Measurements from ENCODE around the gene HOXA4. TPM values are rescaled to one million over a fixed set of nuclear protein-coding genes. Genes with fewer than 3 reads are reported as not detected.

The HOXA4 gene
- total RNA-seq, 2 donors from 2014 or later: 0.78 to 1.6 TPM

- Histone ChIP-seq H3K36me3 (replicated peaks in 1 of 2; ENCODE audit: insufficient read depth in 1 of 2, low read depth in 2 of 2) (no peaks in the 10 kb centered on the region), H3K4me3 (no peak overlapping the region), H3K4me1 (peaks cover 27% of the 10 kb centered on the region), H3K27ac (peak overlapping the region in 3 of 4 donors; percentile 18 to 33 (median 31)), H3K9me3 (no peaks in the 10 kb centered on the region), H3K27me3 (peaks cover 9 to 71% of the 10 kb centered on the region in 2 donors)
- DNase-seq: peak in 1 of 4 donors; percentile 13
- intact Hi-C loops (cut with DNase I): no loop called here
- no peak for ATAC-seq
- TF ChIP-seq, protein P1, sequence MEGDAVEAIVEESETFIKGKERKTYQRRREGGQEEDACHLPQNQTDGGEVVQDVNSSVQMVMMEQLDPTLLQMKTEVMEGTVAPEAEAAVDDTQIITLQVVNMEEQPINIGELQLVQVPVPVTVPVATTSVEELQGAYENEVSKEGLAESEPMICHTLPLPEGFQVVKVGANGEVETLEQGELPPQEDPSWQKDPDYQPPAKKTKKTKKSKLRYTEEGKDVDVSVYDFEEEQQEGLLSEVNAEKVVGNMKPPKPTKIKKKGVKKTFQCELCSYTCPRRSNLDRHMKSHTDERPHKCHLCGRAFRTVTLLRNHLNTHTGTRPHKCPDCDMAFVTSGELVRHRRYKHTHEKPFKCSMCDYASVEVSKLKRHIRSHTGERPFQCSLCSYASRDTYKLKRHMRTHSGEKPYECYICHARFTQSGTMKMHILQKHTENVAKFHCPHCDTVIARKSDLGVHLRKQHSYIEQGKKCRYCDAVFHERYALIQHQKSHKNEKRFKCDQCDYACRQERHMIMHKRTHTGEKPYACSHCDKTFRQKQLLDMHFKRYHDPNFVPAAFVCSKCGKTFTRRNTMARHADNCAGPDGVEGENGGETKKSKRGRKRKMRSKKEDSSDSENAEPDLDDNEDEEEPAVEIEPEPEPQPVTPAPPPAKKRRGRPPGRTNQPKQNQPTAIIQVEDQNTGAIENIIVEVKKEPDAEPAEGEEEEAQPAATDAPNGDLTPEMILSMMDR (IDR thresholded peaks at IDR 0.05): no peak
- TF ChIP-seq POLR2A (IDR thresholded peaks at IDR 0.05): no peak
- 10 to 11% methylated on average over 31 to 38 of the region's 38 CpGs for WGBS, 2 donors
Measured at GRCh38 chr7:27098578-27099451, 31.7 kb downstream of the HOXA4 start.

- peak overlapping the region in 3 of 4 donors; percentile 18 to 33 (median 31) for H3K27ac ChIP-seq
- no peaks in the 10 kb centered on the region for H3K36me3 ChIP-seq (replicated peaks in 1 of 2; ENCODE audit: insufficient read depth in 1 of 2, low read depth in 2 of 2)
- DNase-seq: no peak
- no peaks in the 10 kb centered on the region for H3K9me3 ChIP-seq
- intact Hi-C loops (cut with DNase I): no loop called here
- no peak overlapping the region for H3K4me3 ChIP-seq
- WGBS, 2 donors: 10 to 11% methylated on average over 35 of the region's 35 CpGs
- ATAC-seq: no peak
- TF ChIP-seq, protein P1 (IDR thresholded peaks at IDR 0.05): no peak
- TF ChIP-seq POLR2A (IDR thresholded peaks at IDR 0.05): no peak
- H3K4me1 ChIP-seq: peaks cover 22% of the 10 kb centered on the region
- peaks cover 9 to 64% of the 10 kb centered on the region in 2 donors for H3K27me3 ChIP-seq
Measured at GRCh38 chr7:27097686-27098577, 32.6 kb downstream of the HOXA4 start.

GRCh38 chr7:27096768-27097514 lies 33.6 kb downstream of the HOXA4 start:
- H3K27ac ChIP-seq: peak overlapping the region in 3 of 4 donors; percentile 33 to 76 (median 60)
- peaks cover 9 to 54% of the 10 kb centered on the region in 2 donors for H3K27me3 ChIP-seq

More at GRCh38 chr7:27096768-27097514, 33.6 kb downstream of the HOXA4 start:
- ATAC-seq (peak; percentile 20), DNase-seq (no peak)
- Histone ChIP-seq H3K4me3 (peak overlapping the region; percentile 28 to 32), H3K4me1 (peaks cover 22% of the 10 kb centered on the region), H3K36me3 (replicated peaks in 1 of 2; ENCODE audit: insufficient read depth in 1 of 2, low read depth in 2 of 2) (no peaks in the 10 kb centered on the region), H3K9me3 (no peaks in the 10 kb centered on the region)
- intact Hi-C loops (cut with DNase I): no loop called here
- TF ChIP-seq, protein P1 (IDR thresholded peaks at IDR 0.05): no peak
- TF ChIP-seq POLR2A (IDR thresholded peaks at IDR 0.05): peak in 2 of 3 donors; percentile 9 to 29
- WGBS, 2 donors: 4 to 5% methylated on average over 40 to 41 of the region's 41 CpGs

Data from body of pancreas (tissue), 4 donors.